GM18498 (cell line): Measurements from ENCODE around the gene YBEY.
"Not testable (repeated sequence)": the region's sequence is repeated elsewhere in the genome, so short reads cannot be mapped to it uniquely, and the experiment has no call there.

Experiments used
- ATAC-seq: cut with Tn5 transposase; IDR thresholded peaks from one replicate; pipeline ENCODE4 v1.9.1; 2021; ENCODE audit warnings: mild to moderate bottlenecking, moderate library complexity; ENCODE audit not compliant: unreplicated experiment

YBEY gene, protein sequence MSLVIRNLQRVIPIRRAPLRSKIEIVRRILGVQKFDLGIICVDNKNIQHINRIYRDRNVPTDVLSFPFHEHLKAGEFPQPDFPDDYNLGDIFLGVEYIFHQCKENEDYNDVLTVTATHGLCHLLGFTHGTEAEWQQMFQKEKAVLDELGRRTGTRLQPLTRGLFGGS

DNA sequence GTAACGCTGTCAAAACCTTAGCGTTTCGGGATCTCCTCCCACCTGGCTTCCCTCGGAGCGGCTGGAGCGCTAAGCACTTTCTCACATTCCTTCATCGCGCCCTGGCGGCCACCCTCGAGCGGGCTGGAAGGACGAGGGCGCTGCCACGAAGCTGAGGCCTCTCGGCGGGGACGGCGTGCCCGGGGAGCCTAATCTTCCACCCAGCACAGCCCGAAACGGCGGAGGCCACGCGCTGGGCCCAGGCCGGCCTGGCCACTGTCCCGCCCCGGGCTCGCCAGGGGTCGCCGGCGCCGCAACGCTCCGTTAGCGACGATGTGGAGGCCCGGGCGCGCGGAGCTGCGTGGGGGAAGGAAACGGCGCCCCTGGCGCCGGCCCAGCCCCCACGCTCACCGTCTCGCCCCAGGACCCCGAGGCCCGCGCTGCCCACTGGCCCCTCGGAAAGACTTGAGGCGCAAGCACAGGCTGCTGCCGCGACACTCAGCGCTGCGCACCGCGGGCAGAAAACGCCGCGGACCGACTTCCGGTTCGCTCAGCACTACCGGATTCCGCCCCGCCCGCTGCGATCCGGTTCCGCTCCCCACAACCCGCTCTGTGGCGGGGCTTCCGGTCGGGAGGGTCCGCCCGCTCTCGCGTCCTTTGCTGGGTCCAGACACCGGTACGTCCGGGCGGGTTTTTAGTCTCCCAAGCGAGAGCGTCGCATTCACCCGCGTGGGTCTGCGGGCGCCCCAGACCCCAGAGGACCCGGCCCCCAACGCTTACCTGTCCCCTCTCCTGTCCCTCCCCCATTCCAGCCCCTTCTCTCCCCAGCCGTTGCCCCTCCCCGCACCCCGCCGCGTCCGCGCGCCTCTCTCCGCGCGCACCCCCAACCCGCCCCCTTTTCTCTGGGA is at the start of gene YBEY:
TSS of gene YBEY (plus strand) at position 582 of the 887 bp plus-strand sequence. CDS start 572 bp downstream, outside the sequence.
- ATAC-seq: peak; percentile 87

DNA sequence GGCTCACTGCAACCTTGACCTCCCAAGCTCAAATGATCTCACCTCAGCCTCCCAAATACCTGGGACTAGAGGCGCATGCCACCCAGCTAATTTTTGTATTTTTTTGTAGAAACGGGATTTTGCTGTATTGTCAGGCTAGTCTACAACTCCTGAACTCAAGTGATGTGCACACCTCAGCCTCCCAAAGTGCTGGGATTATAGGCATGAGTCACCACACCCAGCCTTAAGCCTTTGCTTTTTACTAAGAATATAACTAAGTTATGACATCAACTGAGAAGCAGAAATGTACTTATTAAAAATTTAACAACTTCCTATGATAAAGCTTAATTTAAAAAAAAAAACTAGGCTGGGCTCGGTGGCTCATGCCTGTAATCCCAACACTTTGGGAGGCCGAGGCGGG is 48.7 kb upstream of the YBEY start:
- ATAC-seq: no peak

DNA sequence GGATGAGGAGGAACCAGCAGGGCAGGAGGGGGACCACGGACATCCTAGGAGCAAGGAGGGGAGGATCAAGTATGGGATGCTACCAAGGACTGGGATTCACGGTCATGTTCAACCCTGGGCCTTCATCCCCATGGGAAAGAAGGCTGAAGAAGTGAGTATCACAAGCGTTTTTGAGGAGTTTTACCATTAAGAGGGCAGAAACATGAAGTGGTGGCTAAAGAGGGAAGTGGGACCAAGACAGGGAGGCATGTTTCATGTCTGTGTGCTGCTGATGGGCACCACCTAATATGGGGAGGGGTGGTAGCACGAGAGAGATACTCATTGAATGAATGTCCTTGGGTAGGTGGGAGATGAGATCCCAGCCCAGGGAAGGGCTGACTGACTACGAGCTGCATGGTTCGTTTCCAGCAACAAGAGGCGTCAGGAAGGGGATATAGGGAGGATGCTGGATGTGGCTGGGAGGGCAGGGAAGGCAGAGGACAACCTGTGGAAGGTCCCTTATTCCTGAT is 46.3 kb upstream of the YBEY start:
- no peak for ATAC-seq

DNA sequence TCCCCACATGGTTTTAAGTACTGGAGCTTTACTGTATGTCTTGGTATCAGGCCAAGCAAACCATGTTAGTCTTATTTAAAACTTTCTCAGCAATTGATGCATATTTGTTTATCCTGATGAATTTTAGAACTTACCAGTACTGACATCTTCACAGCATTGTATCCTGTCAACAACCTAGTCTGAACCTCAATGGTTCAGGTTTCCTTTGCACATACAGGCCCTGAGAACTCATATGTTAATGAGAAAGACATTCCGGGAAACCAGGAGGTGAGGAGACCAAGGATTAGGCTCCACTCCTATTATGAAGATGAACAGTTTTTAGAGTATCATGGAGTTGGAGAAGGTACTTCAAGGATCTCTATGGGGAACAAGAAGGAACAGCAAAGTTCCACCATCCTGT is 44.6 kb upstream of the YBEY start:
- ATAC-seq: not testable (repeated sequence)

DNA sequence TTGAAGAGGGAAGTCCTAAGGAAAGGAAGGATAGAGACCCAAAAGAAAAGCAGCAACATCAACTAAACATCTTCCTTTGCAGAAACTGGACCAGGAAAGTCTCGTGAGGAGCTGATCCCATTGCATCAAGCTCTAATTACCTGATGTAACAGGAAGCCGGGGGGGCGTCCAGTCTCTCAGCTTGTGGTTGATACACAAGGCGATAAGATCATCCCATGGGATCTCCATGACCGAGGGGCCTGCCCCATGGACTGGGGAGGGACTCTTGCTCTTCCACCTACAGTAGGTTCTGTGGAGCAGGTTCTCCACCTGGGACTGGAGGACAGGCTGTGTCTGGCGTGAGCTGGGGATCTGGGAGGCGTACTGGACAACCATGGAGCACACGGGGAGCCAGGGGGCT is 42.8 kb upstream of the YBEY start:
- ATAC-seq: no peak

DNA sequence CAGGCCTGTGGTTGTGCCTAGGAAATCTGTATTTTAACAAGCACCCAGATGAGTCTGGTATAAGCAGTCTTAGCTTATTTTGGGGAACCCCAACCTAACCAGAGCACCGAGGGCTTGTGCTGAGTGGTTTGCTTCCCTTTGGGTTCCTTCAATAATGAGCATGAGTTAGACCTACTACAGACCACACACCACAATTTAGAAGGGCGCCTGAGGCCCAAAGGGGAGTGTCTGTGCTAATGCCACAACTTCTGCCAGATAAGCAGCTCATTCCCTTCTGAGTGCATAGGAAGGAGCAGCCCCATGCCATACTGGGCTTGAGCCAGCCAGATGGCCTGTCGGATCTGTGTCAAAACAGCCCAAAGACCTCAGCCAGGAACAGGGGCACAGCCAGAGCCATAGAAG is 42.2 kb upstream of the YBEY start:
- ATAC-seq: no peak

DNA sequence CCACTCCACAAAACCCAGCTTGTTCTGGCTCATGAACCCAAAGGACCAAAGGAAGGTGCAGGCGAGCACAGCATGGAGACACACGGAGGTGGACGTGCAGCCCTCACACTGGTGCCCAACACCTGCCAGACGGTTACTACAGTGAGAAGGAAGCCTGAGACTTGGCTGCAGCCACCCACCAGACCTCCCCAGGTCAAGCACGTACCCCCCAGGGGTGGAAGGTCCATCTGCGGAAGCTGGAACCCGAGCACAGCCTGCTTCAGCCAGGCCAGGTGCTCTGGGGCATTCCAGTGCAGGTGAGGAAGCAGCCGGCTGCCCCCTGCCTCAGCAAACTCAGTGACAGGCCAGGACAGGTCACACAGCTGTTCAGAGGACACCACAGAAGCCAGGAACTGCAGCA is 41.5 kb upstream of the YBEY start:
- no peak for ATAC-seq

DNA sequence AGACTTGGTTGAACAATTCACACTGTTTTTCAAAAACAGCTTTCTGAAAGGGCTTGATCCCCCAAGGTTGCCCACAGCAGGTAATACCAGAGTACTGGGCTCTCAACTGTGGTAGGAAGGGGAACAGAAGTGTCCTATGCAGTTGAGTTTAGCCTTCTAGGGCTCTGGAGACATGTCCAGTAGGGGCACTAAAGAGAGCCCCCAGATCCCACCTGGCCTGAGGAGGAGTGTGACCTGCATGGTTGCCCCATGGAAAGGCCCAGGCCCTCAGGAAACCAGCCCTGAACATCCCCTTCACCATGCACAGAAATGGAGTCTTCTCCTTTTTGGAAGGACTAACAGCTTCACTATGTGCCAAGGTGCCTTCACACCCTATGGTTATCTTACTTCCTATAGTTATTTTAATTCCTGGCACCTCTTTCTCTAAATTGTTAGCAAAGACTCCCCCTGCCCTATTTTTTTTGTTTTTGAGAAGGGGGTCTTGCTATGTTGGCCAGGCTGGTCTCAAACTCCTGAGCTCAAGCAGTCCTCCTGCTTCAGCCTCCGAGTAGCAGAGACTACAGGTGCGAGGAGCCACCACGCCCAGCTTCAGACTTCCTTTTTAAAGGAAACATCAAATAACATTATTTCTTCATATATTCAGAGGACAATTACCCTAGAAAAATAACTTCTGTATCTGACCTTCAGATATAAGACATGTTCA is 40.8 kb upstream of the YBEY start:
- no peak for ATAC-seq

DNA sequence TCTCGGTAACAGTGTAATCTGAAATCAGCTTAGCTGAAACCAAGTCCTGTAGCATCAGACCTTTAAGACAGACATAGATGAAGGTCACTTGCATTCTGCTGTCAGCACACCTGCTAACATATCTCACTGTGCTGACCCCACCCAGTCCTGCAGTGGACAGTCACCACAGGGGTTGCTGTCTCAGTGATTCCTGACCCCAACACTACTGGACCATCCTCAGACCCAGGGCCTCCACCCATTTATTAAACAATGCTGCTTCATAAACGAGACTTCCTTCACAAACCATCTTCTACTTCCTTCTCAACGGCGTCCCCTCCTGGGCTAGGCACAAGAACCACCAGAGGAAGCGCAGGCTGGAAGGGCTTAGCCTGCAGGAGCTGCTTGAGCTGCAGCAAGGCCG is 39.8 kb upstream of the YBEY start:
- ATAC-seq: no peak

DNA sequence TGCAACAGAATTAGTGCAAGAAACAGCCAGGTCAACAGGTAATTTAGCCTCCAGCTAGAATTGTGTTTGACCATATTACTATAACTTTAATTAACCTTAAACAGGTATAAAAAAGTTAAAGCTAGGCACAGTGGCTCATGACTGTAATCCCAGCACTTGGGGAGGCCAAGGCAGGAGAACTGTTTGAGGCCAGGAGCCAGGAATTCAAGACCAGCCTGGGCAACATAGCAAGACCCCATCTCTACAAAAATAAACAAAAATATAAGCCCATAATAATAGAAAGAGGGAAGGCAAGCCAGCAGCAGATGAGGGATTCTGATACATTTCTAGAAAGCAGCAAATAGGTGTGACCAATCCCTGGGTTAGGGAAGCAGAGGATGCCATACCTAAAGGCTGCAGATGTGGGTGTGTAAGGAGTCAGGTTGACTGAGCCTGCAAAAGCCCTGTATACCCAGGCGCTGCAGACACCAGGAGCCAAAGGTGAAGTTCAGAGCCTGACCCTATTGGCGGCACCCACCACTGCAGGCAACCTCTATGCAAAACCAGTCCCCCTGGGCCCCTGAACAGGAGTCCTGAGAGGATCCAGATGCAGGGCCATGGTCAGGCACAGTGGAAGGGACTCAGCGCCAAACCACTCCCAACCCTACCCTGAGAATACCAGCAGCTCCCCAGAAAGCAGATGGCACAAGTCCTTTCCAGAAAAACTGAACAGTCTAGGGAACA is 38.3 kb upstream of the YBEY start:
- no peak for ATAC-seq

DNA sequence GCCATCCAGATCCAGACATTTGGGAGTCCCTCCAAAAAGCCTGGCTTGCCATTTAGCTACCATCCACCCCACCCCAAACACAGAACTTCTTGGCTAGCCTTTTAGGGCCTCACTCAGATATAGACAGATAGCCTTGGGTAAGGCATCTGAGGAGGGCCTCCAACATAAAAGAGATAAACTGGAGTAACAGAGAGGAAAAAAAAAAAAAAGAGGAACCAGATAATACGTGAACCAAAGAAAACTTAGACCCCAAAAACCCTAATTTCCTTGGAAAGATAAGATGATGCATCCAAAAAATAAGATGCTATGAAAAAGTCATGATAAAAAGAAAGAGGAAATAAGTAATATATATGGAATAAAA is 37.7 kb upstream of the YBEY start:
- ATAC-seq: no peak

DNA sequence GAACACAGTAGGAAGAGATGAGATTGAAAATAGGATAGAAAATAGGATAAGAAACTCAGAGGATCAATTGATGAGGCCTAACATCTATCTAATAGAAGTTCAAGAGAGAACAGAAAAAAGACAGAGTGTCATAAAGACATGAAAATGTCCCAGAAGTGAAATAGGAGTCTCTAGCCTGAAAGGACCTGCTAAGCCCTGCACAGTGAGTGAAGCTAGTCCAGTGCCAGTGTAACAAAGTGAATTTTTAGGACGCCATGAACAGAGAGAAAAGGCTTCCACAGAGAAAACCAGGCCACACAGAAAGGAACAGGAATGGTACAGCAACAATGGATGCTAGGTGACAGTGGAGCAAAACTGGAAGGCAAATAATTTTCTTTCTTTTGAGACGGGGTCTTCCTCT is 37.3 kb upstream of the YBEY start:
- ATAC-seq: no peak

DNA sequence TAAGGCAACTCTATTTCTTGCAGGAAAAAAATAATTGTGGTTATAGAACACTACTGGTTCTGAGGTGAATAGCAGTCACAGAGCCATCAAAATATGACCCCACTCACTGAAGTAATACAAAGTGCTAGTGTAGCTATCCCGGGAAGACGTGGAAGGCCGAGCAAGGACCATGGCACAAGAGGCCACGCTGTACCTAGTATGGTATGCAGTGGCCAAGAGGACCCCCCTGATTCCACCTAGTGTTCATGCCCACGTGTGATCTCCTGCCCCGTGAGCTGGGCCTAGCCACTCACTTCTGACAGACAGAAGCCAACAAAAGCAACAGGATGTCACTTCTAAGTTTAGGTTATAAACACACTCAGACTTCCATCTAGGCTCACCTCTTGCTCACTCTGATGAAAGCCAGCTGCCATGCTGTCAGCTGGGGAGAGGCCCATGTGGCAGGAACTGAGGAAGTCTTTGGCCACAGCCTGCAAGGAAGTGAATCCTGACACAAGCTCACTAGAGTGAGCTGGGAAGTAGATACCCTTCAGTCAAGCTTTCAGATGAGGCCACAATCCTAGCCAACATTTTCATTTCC is 35.9 kb upstream of the YBEY start:
- no peak for ATAC-seq

DNA sequence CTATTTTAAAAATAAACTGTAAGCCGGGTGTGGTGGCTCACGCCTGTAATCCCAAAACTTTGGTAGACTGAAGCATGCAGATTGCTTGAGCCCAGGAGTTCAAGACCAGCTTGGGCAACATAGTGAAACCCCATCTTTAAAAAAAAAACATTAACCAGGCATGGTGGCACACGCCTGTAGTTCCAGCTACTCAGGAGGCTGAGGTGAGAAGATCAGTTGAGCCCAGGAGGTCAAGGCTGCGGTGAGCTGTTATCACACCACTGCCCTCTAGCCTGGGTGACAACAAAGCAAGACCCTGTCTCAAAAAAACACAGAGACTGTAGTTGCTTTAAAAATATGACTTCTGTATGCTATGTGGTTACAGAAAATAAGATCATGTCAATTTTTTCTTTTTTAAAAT is 33.3 kb upstream of the YBEY start:
- no peak for ATAC-seq

DNA sequence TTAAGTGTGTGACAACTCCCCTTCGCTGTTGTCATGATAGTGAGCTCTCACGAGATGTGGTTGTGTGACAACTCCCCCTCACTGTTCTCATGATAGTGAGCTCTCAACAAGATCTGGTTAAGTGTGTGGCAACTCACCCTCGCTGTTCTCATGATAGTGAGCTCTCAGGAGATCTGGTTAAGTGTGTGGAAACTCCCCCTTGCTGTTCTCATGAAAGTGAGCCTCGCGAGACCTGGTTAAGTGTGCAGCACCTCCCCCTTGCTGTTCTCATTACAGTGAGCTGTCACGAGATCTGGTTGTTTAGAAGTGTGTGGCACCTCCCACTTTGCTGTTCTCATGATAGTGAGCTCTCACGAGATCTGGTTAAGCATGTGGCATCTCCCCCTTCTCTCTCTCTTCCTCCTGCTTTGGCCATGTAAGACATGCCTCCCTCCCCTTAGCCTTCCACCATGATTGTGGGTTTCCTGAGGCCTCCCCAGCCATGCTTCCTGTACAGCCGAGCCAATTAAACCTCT is 32.5 kb upstream of the YBEY start:
- ATAC-seq: peak; percentile 68

DNA sequence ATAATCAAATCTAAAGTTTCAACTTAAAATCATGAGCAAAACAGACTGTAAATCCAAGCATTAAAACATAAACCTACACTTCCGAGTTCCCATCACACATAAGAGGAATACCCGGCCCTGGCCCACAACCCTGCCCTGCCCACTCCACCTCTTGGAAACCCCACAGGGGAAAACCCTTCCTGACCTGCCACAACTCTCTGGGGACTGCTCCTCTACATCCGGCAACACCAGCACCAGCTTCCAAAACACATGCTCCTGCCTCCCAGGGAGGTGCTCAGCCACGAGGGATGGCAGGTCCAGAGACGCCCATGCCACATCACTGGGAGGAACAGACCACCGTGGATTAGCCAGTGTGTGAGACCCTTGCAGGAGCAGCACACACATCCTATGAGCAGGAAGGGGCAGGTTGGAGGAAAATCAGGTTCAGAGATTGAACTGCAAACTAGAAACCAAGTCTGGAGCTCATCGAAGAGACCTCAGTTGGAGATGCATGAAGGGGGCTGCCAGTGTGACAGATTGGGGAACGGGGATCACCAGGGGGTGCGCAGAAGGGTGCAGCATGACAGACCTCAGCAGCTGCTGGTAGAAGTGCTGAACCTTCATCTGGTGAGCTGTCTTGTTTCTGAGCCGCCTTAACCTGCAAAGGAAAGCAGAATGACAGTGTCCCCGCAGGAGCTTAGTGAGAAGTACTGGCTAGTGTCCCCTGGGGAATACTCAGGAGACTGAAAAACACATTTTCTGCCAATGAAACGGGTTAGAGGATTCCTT is 31.8 kb upstream of the YBEY start:
- ATAC-seq: peak; percentile 39

DNA sequence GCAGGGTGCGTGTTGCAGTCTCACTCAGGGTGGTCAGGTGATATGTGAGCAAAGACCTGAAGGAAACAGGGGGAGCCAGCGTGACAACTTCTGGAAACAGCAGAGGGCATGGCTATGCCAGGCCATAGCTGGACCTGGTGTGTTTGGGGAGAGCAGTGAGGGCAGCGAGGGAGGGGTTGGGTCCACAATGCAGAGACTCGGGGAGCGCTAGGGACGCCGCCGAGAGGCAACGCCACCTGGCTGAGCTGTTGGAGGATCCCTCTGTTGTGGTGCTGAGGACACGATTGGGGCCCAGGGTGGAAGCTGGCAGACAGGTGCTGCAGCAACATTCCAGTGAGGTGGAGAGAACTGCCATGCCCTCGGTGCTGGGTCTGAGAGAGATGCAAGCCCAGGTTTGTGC is 31.0 kb upstream of the YBEY start:
- ATAC-seq: no peak

DNA sequence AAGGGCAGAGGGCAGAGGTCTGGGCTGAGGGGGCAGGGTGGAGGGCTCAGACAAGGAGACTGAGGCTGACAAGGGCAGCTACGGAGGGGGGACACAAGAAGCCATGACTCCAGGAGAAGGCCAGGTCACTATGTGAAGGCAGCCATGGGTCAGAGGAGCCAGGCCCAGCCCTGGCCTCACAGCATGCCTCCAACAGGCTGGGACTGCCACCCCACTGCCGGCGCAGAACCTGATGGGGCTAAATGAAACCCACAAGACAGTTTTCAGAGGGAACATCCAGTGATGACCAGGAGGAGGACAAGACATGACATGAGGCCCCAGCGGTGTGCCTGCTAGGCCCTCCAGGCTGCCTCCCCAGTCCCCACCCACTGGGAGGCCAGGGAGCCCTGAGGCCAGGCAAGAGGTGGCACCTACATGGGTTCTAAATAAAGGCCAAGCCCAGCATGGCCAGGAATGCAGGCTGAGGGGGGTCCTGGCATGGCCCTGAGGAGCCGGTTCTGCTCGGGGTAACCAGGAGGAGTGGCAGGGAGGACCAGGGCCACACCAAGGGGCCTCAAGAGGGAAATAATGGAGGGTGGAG is 30.3 kb upstream of the YBEY start:
- no peak for ATAC-seq

DNA sequence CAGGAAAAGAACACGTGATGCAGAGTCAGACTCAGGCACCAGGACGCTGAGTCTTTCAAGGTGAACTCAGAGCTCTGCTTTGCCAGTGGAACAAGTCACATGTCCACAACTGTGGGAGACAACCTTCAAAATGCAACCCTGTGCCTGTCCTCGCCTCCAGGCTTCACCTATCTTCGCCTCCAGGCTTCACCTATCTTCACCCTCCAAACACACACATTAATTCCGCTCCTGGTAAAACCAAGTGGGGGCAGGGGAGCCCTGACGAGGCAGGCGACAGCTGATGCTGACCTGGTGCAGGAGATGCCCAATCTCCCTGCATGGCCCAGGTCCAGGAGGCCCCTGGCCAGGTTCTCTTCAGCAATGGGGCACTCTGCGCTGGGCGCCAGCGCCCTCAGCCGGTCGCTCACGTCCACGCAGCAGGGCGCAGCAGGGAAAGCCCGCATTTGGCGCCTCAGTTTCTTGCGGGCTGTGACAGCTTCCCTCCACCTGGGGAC is 29.6 kb upstream of the YBEY start:
- no peak for ATAC-seq
